Stimulated activated naive B cell treated with anti-CD40 and anti-IgM and Interleukin-4, amounts not matched to agents 10 μg/mL and 1 μg/mL and 100 μg/mL, for 72 hours (primary cell): ENCODE data around the gene CMPK1.

Experiments
- ATAC-seq, 2 donors: fragments of 150-1000 bp; cut with Tn5 transposase; replicated peaks; 2 replicates each; pipeline ENCODE4 v1.10.0; 2021; ENCODE audit warnings: moderate library complexity in 1 of 2
- DNase-seq: peaks from one replicate; pipeline ENCODE4 v3.0.0; 2021
- H3K27ac Mint-ChIP-seq: one replicate; pipeline ENCODE4 v1.8.0; 2022; ENCODE audit warnings: mild to moderate bottlenecking, mixed read lengths
- H3K27me3 Mint-ChIP-seq, 2 donors: one replicate each; pipeline ENCODE4 v1.8.0; 2022; ENCODE audit warnings: mixed read lengths in 2 of 2
- H3K36me3 Mint-ChIP-seq, 2 donors: one replicate each; pipeline ENCODE4 v1.8.0; 2022; ENCODE audit warnings: mixed read lengths in 2 of 2, mild to moderate bottlenecking in 1 of 2
- H3K4me1 Mint-ChIP-seq, 2 donors: one replicate each; pipeline ENCODE4 v1.8.0; 2022; ENCODE audit warnings: mixed read lengths in 2 of 2, mild to moderate bottlenecking in 1 of 2
- H3K4me3 Mint-ChIP-seq, 2 donors: one replicate each; pipeline ENCODE4 v1.8.0; 2022; ENCODE audit warnings: mild to moderate bottlenecking in 2 of 2, mixed read lengths in 2 of 2, moderate library complexity in 1 of 2
- H3K9me3 Mint-ChIP-seq, 2 donors: one replicate each; pipeline ENCODE4 v1.8.0; 2022; ENCODE audit warnings: mixed read lengths in 2 of 2, mild to moderate bottlenecking in 1 of 2

Gene CMPK1

DNA sequence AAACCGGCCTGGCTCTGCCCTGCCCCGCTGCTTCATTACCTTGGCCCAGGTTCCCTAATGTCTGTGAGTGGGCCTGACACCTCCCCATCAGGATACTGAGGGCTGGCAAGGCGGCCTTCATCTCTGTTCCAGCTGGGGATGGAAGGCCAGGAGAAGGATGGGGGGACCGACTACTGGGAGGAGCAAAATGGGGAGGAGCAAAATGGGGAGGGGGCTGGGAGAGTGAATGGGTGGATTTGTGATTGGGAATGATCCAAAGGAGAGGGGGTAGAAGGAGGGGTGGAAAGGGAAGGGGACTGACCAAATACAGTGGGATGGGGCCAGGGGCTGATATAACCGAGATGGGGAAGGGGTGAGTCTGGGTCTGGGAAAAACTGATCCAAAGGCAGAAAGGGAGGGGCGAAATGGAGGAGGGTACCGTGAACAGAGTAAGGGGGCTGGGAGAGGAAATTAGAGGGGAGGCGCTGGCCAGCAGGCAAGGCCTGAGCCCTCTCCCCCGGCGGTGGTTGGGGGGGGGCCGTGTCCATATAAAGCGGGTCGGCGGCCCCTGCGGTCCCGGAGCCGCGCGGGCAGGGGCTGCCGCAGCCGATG is 82.2 kb downstream of the CMPK1 start, which contains the start of gene FOXE3:
Gene FOXE3, plus strand, starts transcription at position 558 of the 591 bp plus-strand sequence. Its CDS starts 31 bp downstream, at position 589.
- H3K27me3 Mint-ChIP-seq: peaks cover 60 to 65% of the 10 kb centered on the region in 2 donors
- ATAC-seq: no peak
- peak within 1 kb of the TSS; percentile 33 for H3K27ac Mint-ChIP-seq
- peaks cover 7 to 11% of the 10 kb centered on the region in 2 donors for H3K4me1 Mint-ChIP-seq
- no peaks in the 10 kb centered on the region for H3K9me3 Mint-ChIP-seq
- H3K36me3 Mint-ChIP-seq: peaks cover 0 to 6% of the 10 kb centered on the region in 2 donors
- peak within 1 kb of the TSS; percentile 59 to 73 for H3K4me3 Mint-ChIP-seq
- DNase-seq: no peak

DNA sequence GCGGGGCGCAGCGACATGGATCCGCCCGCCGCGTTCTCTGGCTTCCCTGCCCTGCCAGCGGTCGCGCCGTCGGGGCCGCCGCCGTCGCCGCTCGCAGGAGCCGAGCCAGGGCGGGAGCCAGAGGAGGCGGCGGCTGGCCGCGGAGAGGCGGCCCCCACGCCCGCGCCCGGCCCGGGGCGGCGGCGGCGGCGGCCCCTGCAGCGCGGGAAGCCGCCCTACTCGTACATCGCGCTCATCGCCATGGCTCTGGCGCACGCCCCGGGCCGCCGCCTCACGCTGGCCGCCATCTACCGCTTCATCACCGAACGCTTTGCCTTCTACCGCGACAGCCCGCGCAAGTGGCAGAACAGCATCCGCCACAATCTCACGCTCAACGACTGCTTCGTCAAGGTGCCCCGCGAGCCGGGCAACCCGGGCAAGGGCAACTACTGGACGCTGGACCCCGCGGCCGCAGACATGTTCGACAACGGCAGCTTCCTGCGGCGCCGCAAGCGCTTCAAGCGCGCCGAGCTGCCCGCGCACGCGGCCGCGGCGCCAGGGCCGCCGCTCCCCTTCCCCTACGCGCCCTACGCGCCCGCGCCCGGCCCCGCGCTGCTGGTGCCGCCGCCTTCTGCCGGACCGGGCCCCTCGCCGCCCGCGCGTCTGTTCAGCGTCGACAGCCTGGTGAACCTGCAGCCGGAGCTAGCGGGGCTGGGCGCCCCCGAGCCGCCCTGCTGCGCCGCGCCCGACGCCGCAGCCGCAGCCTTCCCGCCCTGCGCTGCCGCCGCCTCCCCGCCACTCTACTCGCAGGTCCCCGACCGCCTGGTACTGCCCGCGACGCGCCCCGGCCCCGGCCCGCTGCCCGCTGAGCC is 83.0 kb downstream of the CMPK1 start:
- H3K27ac Mint-ChIP-seq: no peak overlapping the region
- DNase-seq: no peak
- peaks cover 63 to 67% of the 10 kb centered on the region in 2 donors for H3K27me3 Mint-ChIP-seq

DNA sequence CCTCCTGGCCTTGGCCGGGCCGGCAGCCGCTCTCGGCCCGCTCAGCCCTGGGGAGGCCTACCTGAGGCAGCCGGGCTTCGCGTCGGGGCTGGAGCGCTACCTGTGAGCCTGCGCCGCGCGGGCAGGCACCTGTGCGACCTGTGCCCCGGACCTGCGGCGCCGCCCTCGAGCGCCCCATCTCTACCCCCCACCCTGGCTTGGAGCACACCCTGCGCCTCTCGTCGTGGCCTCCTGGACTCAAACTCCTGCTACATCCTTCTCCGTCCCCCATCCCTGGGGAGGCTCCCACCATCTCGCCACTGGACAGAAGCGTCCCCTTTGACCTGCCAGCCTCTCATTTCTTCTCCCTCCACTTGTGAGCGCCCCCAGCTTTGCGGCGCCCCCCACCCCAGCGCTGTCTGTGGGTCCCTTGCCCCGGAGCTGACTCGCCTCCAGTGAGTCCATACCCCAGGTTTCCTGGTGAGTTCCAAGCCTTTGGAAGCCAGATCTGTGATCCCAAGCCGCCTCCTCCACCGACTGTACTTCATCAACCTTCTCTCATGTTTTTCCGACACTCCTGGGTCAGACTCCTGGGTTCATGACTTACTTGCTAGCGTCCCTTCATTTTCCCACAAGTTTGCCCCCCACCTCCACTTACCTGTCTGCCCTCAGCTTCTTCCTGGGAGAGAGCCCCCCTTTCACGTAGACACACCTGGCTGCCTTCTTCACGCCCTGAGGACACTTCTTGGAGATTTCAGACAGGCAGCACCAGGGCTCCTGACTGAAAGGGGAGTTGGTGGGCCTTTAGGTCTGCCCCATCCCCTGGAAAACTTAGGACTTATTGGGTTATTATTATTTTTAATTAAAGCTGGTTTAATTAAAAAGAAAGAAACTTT is 83.8 kb downstream of the CMPK1 start:
- Mint-ChIP-seq H3K9me3 (no peaks in the 10 kb centered on the region), H3K27ac (peak overlapping the region; percentile 88), H3K36me3 (peaks cover 0 to 6% of the 10 kb centered on the region in 2 donors), H3K27me3 (peaks cover 64 to 68% of the 10 kb centered on the region in 2 donors), H3K4me1 (peaks cover 7 to 11% of the 10 kb centered on the region in 2 donors), H3K4me3 (peak overlapping the region; percentile 44 to 65)
- no peak for ATAC-seq
- no peak for DNase-seq

More for the DNA sequence above, 83.0 kb downstream of the CMPK1 start:
- Mint-ChIP-seq H3K4me1 (peaks cover 7 to 11% of the 10 kb centered on the region in 2 donors), H3K4me3 (peak overlapping the region in 1 of 2 donors; percentile 73), H3K9me3 (no peaks in the 10 kb centered on the region), H3K36me3 (peaks cover 0 to 6% of the 10 kb centered on the region in 2 donors)
- ATAC-seq: no peak

DNA sequence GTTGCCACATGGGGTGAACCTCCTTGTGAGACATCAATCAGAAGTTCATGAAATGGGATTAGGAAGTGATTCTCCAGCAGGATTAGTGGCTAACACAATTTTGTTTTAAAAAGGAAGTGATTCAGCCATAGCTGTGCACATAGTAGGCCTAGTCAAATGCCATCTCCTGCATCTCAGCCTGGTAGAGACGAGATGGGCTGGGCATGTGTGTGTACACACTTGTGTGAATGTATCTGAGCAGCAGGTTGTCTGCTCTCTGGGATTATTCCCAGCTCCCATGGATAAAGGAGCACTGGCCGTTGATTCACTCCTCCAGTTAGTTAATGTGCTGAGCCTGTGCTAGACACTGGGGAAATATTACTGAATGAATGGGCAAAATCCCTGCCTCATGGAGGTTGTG is 84.5 kb downstream of the CMPK1 start:
- DNase-seq: no peak
- peaks cover 63 to 68% of the 10 kb centered on the region in 2 donors for H3K27me3 Mint-ChIP-seq
- H3K27ac Mint-ChIP-seq: no peak overlapping the region
- ATAC-seq: no peak
- H3K4me3 Mint-ChIP-seq: no peak overlapping the region
- peaks cover 0 to 6% of the 10 kb centered on the region in 2 donors for H3K36me3 Mint-ChIP-seq
- no peaks in the 10 kb centered on the region for H3K9me3 Mint-ChIP-seq
- peaks cover 7 to 11% of the 10 kb centered on the region in 2 donors for H3K4me1 Mint-ChIP-seq

DNA sequence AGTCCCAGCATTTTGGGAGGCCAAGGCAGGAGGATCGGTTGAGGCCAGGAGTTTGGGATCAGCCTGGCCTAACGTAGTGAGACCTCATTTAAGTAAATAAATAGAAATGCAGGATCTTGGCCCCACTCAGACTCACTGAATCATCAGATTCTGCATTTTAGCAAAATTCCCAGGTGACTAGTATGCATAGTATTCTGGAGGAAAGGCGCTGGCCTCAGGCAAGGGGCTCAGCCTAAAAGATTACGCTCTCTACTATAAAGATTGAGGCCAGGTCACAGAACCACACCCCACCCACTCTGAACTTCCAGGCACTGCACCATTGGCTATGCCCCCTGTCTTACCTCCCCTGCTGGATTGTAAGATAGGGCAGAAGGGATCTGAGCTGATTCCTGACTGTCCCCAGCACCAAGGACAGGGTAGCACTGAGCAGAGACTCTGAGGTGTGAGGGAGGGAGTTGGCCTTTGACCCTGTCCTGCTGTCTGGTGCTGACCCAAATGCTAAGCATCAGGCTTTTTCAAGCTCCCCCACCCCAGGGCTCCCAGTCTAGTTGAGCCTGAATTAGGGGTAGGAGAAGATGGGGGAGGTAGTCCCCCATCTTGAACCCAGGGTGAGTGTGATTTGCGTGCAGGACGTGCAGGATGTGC is 85.2 kb downstream of the CMPK1 start:
- peaks cover 0 to 6% of the 10 kb centered on the region in 2 donors for H3K36me3 Mint-ChIP-seq
- peaks cover 56 to 61% of the 10 kb centered on the region in 2 donors for H3K27me3 Mint-ChIP-seq
- H3K4me1 Mint-ChIP-seq: peaks cover 7 to 11% of the 10 kb centered on the region in 2 donors
- H3K9me3 Mint-ChIP-seq: no peaks in the 10 kb centered on the region
- no peak overlapping the region for H3K4me3 Mint-ChIP-seq
- H3K27ac Mint-ChIP-seq: no peak overlapping the region
- ATAC-seq (no peak), DNase-seq (no peak)

DNA sequence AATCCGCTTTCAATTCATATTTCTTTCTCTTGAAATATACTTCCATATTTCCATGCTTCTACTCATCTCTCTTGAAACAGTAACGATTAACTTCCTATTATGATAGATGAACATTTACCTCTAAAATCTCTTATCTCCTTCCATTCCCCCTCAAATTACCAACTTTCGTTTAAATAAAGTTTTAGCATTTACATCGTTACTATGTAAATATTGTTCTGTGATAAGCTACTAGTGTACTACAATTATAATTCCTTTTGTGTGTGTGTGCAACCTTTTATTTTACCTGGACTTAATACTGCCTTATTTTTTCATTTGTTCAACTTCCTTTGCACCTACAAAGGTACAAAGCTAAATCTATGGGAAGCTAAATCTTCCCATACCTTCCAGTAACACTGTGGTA is 87.0 kb downstream of the CMPK1 start:
- H3K36me3 Mint-ChIP-seq: peaks cover 0 to 6% of the 10 kb centered on the region in 2 donors
- no peak for DNase-seq
- no peak for ATAC-seq
- H3K27ac Mint-ChIP-seq: no peak overlapping the region
- no peak overlapping the region for H3K4me3 Mint-ChIP-seq
- peaks cover 7 to 11% of the 10 kb centered on the region in 2 donors for H3K4me1 Mint-ChIP-seq
- H3K27me3 Mint-ChIP-seq: peaks cover 56 to 62% of the 10 kb centered on the region in 2 donors
- no peaks in the 10 kb centered on the region for H3K9me3 Mint-ChIP-seq

DNA sequence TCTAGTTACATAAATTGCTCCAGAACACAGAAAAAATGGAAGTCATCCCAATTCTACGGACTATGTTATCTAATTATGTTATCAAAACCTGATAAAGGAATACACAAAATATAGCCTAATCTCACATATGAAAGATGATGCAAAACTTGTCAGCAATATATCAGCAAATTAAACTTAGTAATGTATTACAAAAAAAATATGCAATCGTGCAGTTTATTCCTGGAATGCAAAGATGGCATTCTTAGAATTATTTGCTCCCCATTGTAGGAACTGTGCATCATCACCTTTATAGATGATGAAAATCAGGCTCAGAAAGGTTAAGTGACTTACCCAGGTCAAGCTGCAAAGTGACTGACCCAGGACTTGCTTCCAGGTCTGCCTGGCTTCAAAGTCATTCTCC is 90.3 kb downstream of the CMPK1 start:
- ATAC-seq: no peak

DNA sequence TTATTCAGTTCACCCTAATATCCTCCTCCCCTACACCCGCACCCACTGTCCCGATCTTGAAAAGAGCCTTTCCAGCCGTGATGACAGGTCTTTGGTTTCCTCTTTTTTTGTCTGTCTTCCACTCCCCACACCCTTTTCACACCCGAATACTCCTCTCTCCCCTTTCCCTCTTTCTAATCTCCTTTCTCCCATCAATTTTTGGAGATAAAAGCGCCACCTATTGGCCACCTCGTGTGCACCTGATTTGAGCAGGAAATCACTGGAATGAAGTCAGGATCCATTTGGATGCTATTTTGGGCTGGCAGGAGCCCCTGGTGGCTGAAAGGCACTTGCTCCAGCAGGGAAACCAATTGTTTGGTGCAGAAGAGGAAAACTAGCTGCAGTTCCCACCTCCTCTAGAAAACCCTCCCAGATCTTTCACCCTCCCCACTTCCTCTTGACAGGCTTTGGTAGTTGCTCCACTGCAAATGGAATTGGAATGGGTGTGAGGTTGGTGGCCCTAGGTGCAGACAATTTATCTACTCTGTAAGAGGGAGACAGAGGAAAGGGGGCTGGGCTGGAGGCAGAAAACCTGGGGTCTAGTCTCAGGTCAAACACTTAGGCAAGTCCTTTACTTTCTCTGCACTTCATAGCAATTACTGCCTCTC is 90.9 kb downstream of the CMPK1 start:
- Mint-ChIP-seq H3K4me3 (no peak overlapping the region), H3K9me3 (no peaks in the 10 kb centered on the region), H3K27me3 (peaks cover 31 to 46% of the 10 kb centered on the region in 2 donors), H3K4me1 (no peaks in the 10 kb centered on the region), H3K36me3 (no peaks in the 10 kb centered on the region), H3K27ac (no peak overlapping the region)
- ATAC-seq (no peak), DNase-seq (no peak)

More for the DNA sequence above, 90.3 kb downstream of the CMPK1 start:
- H3K9me3 Mint-ChIP-seq: no peaks in the 10 kb centered on the region
- no peaks in the 10 kb centered on the region for H3K36me3 Mint-ChIP-seq
- no peaks in the 10 kb centered on the region for H3K4me1 Mint-ChIP-seq
- DNase-seq: no peak
- H3K4me3 Mint-ChIP-seq: no peak overlapping the region
- H3K27me3 Mint-ChIP-seq: peaks cover 36 to 46% of the 10 kb centered on the region in 2 donors
- no peak overlapping the region for H3K27ac Mint-ChIP-seq
